T-helper 1 cell treated with Interleukin-12 subunit alpha and Interleukin-12 subunit beta and Interleukin-4 antibody, amounts not matched to agents 30 ng/mL and 1 ng/mL, for 36 hours (primary cell): ENCODE measurements around the gene ILK. TPM values are rescaled to one million over a fixed set of nuclear protein-coding genes. Genes with fewer than 3 reads are reported as not detected.

ENCODE experiments used
- intact Hi-C: fragments of 100-400 bp; cut with micrococcal nuclease; formaldehyde crosslinking; loops from one replicate; pipeline ENCODE4 v1.15.1; 2024
- total RNA-seq: library from RNA; stranded (reverse); gene quantifications from 2 replicates; pipeline ENCODE4 v1.2.3, GENCODE V29; 2022

Gene ILK
- total RNA-seq, 1 donor from 2014 or later: 136 TPM

DNA sequence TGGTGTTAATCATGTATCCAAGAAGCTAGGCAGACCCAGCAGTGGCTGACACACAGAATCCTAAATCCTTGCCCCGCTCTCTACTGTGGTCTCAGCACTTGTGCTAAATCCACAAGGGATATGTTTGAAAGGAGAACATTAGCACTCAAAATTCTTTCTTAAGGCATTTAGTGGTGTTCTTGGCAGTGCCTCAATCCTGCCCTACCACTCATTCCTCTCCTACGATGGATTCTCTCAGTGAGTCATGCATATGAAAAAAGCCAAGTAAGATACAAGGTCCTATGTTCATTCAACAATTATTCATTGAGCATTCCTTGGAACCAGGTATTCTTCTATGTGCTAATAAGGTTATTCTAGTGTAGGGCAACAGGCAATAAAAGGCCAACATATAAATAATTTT is 31.4 kb upstream of the ILK start:
- intact Hi-C loops: no loop called here

DNA sequence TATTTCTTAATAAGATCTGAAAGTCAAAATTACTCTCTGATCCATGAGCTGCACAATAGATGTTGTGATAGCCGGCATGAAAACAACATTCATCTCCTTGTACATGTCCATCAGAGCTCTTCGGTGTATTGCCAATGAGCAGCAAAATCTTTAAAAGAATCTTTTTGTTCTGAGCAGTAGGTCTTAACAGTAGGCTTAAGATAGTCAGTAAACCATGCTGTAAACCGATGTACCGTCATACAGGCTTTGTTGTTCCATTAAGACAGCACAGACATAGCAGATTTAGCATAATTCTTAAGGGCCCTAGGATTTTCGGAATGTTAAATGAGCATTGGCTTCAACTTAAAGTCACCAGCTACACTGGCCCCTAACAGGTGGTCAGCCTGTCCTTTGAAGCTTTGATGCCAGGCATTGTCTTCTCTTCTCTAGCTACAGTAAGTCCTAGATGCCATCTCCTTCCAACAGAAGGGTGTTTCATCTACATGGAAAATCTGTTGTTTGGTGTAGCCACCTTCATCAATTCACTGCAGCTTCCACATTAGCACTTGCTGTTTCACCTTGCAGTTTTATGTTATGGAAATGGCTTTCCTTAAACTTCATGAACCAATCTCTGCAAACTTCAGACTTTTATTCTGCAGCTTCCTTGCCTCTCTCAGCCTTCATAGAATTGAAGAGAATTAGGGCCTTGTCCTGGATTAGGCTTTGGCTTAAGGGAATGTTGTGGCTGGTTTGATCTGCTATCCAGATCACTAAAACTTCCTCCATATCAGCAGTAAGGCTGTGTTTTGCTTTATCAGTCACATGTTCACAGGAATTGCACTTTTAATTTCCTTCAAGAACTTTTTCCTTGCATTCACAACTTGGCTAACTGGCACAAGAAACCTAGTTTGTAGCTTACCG is 28.5 kb upstream of the ILK start:
- intact Hi-C loops: no loop called here

DNA sequence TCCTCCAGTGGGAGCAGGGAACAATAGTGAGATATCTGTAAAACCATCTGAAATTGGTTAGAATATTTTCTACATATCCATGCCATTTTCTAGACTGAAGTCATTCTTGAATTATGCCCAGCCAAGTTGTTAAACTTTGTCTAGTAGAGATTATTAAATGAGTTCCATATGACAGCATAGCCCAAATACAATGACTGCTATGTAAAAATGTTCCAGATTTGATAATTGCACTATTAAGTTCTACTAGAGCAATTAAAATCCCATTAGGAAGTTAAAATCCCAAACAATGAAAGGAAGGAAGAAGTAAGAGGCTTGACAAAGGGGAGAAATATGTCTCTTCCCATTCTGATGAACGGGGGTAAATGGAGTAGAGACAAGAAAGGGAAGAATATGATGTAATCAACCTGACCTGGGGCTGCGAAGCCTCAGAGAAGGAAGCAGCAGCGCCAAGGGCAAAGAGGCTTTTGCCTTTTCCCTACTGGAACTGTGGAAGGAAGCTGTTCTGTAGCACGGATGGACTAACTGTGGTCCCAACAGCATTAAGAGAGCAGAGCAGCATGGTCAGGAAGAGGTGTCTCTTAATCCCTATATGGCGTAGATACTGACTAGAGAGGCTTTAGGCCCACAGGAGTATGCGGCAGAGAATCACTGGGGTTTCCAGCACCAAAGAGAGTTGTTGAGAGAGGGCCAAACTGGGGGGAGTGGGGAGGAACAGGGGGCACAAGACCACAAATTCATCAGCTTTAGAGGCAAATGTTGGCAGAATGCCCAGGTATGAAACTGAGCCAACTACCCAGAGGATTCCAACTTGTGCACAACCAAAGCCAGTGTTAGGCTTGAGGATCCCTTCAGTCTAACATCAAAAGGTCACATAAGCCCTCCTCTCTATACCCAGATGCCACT is 26.9 kb upstream of the ILK start:
- intact Hi-C loops: no loop called here

DNA sequence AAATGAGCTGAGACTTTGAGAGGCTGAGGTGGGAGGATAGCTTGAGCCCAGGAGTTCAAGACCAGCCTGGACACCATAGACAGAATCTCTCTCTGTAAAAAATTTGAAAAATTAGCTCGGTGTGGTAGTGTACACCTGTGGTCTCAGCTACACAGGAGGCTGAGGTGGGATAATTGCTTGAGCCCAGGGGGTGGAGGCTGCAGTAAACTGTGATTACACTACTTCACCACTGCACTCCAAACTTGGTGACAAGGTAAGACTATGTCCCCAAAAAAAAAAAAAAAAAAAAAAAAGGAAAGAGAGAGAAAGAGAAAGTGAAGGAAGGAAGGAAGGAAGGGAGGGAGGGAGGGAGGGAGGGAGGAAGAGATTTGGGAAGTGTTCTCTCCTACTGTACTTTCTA is 25.4 kb upstream of the ILK start:
- intact Hi-C loops: no loop called here

DNA sequence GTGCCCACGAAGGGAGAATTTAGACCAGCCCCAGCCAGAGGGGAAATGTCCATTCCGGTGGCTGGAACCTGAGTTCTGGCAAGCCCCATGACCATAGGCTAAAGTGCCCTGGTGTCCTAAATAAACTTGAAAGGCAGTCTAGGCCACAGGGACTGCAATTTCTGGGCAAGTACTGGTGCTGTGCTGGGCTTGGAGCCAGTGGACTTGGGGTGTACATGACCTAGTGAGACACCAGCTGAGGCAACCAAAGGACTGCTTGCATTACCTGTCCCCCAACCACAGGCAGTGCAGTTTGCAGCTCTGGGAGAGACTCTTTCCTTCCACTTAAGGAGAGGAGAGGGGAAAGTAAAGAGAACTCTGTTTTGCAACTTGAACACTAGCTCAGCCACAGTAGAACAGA is 23.9 kb upstream of the ILK start:
- intact Hi-C loops: no loop called here

DNA sequence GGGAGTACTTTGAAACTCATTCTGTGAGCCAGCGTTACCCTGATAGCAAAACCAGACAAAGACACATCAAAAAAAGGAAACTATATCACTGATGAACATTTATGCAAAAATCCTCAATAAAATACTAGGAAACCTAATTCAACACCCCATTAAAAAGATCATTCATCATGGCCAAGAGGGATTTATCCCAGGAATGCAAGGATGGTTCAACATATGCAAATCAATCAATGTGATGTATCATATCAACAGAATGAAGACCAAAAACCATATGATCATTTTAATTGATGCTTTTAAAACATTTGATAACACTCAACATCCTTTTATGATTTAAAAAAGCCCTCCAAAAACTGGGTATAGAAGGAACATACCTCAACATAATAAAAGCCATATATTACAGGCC is 20.0 kb upstream of the ILK start:
- intact Hi-C loops: no loop called here

DNA sequence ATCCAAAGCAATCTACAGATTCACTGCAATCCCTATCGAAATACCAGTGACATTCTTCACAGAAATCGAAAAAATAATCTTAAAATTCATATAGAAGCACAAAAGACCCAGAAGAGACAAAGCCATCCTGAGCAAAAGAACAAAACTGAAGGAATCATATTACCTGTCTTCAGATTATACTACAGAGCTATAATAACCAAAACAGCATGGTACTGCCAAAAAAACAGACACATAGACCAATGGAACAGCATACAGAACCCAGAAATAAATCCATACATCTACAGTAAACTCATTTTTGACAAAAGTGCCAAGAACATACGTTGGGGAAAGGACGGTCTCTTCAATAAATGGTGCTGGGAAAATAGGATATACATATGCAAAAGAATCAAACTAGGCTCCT is 19.0 kb upstream of the ILK start:
- intact Hi-C loops: no loop called here

DNA sequence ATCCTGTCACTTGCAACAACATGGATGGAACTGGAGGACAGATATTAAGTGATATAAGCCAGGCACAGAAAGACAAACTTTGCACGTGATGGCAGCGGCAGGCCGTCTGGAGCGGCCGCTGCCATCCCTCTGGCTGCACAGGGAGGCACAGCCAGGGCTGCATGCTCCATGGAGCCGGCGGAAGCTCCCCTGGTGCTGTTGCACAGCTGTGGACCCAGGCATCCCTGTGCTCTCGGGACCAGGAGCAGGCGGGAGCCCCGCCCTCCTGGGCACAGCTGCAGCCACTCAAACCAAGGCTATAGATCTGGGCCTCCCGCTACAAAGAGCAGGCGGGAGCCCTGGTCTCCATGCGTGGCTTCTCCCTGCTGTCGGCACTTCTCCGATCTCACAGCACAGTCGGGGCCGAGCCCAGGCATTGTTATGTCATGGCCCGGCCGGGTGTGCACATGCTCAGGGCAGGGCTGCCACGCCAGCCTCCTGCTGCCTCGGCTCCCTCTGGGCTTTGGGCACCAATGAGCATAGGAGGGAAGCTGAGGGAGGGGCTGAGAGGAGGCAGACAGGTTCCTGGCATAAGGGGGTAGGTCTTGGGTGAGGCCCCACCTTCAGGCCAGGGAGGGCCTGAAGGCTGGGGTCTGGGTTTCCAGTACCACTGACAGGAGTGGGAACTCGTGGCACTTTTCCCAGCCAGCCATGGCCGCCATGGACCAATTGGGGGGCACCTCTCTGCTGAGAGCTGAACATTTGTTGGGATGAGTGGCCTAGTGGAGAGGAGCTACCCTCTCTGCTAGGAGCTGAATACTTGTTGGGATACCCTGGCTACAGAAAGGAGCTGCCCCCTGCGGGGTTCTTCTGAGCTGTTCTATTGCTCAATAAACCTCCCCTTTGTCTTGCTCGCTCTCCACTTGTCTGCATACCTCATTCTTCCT is 16.9 kb upstream of the ILK start:
- intact Hi-C loops: no loop called here

DNA sequence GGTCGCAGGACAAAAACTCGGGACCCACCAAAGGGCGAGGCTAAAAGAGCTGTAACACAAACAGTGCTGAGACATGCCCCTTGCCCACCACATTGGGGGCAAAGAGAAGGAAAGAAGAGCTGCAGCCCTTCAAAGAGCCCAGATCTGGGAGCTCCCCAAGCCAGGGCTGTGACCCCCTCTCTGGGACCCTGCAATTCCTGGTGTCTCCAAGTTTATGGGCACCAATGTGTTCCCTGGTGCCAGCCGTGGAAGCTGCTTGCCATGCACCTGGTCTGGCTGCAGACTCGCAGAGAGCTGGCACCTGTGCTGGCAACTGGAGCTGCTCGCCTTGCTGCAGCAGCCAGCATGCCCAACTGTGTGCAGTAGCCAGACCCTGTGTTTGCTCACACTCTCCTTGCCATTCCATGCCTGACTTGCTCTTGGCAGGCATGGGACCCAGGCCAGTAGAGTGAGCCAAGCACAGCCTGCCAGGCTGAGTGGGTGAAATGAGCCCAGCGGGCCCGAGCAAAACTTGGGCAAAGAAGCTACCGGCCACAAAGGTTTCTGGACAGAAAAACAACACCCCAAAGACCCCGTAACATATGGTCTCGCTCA is 16.1 kb upstream of the ILK start:
- intact Hi-C loops: no loop called here

DNA sequence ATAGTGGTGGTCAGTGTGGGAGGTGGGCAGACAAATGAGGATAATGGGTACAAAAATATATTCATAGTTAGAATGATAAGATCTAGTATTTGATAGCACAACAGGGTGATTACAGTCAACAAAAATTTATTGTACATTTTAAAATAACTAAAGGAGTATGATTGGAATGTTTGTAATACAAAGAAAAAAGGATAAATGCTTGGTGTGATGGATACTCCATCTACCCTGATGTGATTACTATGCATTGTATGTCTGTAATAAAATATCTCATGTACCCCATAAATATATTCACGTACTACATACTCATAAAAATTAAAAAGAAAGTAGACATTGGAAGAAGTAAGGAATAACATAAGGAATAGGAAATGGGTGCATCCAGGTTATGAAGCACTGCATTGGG is 15.6 kb upstream of the ILK start:
- intact Hi-C loops: no loop called here

DNA sequence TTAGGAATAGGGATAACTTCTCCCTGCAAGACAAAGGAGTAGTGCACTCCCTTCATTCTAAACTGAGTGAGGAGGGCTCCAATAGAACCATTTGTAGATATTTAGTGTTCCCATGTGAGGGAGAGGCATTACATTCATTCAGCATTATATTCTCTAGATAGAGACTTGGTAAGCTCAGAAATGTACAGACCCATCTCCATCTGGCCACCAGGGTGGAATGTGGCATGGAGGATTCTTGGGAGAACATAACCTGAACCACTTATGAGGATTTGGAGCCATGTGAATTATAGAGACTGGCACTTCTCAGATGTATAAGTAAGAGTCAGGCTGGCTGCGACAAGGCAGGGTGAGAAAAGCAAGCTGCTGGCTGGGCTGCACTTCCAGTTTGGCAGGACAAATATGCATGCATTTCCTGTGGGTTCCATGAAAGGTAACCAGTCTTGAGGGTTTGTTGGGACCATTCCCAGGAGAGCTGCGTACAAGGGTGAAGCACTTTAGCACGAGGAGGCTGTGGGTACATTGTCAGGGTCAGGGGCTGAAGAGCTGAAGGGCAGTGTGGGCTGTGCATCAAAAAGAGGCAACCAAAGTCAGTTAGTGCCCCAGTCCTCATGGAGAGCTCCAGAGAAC is 9.3 kb upstream of the ILK start:
- intact Hi-C loops: no loop called here

DNA sequence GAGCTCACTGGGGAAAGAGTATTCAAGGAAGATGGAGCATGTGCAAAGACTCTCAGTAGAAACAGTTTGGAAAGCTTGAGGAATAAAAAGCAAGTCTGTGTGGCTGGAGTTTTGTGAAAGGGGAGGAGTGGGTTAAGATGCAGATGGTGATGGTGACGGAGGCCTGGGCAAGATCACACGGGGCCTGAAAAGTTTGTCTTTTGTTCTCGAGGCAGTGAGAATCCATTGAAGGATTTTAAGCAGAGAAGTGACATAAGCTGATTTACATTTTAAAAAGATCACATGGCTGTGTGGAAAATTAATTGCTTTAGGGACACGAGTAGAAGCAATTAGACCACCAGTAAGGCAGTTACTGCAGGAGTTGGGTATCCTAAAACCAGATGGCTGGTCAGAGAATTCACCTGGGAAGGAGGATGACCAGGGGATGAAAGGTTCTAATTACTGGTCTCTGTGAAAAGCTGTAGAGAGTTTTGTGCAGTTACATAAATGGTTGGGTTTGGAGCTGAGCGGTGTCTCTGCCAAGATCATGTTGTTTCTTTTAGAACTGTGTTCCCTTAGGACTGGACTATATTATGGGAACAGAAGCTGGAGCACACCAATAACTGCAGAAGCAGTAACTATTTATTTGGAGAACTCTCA is 7.2 kb upstream of the ILK start:
- intact Hi-C loops: no loop called here

DNA sequence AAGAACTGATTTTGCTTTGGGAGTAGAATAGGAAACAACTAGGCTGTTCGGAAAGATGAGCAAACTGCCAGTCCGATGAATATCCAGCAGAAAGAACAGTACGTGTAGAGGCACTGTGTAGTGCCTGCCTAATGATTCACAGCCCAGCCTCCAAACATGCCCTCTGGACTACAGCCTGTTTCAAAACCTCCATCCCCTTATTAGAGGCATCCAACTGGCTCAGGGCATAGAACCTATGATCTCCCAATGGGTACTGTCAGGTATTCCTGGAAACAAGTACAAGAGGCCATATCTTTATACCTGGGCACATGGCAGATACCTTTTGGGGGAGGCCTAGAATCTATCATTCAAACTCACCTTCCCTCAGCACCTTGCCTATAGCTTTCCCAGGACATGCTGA is 5.0 kb upstream of the ILK start:
- intact Hi-C loops: no loop called here

DNA sequence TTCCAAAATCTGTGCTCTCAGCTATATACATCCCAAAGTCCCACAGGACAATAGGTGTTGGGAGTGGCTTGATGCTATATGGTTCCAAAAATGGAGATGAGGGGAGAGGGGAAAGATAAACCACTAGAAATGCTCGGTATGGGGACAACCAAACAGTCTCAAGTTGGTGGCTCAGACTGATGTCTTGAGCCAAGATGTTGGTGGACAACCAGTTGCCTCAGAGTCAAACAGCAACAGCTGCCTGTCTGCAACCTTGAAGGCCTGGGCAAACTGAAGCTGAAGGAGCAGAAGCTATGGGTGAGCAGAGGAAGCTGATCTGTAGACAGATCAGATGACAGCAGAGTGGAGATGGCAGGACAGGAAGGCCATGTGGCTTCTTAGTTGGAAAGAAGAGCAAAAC is 4.1 kb upstream of the ILK start:
- intact Hi-C loops: no loop called here

DNA sequence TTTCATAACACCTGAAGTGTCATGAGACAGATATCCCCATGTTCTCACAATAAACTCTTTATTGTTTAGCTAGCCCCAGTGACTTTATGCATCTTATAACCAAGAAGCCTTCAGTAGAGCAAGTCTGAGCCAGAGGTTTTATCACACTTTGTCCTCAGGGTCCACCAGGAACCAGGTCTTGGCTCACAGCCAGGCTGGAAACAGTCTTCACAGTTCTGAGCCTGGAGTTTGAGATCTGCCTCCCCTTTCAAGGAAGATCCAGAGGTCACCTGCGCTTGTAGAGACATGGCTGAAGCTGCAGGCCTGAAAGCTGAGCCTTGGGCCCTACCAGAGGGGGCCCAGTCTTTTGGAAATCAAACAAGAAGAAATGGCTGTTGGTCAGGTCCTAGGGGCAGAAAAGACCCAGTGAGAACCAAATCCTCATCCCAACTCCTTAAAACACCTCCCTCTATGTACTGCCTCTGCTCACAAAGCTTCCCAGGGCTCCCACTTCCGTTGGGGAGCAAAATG is 3.6 kb upstream of the ILK start:
- intact Hi-C loops: no loop called here

DNA sequence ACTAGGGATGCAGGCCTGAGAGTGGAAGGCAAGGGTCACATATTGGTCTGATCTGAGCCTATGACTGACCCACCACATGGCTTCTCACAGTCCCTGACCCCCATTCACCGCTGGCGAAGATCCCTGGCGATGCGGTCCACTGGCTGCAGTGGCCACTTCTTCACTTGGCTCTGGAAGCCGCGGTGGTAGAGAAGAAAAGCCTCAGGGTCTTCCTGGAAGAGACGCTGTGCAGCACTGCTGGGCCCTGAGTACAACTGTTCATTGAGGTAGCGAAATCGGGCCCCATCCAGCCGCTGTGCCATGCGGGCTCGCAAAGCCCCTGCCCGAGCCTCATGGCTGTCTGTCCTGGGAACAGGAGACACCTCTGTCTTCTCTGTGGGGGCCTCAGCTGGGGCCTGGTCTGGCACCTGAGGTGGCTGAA is 2.5 kb upstream of the ILK start:
- intact Hi-C loops: no loop called here

DNA sequence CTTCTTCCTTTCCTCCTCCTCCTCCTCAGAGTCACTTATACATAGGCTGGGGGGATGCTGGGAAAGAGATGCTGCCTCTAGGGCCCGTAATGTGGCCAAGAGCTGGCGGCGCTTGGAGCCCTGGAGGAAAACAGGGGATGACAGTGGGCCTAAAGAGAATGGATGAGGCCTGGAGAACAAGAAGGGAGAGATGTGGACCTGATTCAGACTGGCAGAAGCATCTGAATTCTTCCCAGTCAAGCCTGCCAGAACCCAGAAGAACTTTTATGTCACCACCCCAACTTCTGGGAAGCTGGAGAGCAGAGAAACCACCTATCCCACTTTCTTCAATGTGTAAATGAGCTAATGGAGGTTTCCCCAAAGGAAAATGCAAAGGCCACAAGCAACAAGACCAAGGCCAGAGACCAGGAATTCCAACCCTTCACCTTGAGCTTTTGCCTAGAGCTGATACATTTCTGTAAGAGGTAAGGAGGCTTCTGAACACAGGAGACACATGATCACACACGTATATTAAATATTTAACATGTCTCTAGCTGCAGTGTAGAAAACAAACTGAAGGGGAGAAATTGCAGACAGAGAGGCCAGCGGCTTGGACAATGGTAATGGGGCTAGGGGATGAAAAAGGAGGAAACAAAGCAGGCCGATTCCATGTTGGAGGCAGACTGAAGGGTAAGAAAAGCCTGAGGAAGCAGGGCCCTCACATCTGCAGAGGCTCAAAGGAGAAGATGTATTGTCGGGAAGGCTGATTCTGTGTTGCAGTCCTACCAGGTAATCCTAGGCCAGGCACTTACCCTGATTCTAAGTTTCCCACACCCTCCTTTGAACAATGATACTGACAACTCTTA is 1.3 kb upstream of the ILK start:
- intact Hi-C loops: loop anchor here (2.0 kb wide), 2 partner anchors 16 to 368 kb away; partner anchors contain the start of genes FHIP1B and TPP1

DNA sequence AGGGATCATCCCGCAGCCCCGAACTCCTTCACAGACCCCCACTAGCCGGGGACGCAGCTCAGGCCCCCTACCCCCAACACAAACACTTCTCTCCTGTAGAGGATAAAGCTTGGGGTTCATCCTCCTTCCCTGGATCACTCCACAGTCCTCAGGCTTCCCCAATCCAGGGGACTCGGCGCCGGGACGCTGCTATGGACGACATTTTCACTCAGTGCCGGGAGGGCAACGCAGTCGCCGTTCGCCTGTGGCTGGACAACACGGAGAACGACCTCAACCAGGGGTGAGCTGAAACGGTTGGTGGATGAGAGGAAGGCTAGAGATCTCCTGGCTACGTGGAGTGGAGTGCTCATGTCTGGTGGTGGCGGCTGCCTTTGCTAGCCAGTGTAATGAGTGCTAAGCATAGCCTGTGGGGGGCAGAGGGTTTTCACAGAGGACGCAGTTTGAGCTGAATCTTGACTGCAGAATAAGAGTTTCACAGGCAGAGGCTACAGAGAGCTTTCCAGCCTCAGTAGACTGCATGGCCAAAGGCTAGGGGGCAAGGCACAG is 580 bp downstream of the ILK start:
- intact Hi-C loops: loop anchor here (1.0 kb wide), 1 partner anchor 102 kb away; no protein-coding TSS in a partner anchor
